HG02798 (cell line): ENCODE results near the gene LAMA3.

ENCODE experiments used
- ATAC-seq: cut with Tn5 transposase; IDR thresholded peaks from one replicate; pipeline ENCODE4 v1.9.1; 2021; ENCODE audit warnings: mild to moderate bottlenecking; ENCODE audit not compliant: unreplicated experiment, poor library complexity

Gene LAMA3

DNA sequence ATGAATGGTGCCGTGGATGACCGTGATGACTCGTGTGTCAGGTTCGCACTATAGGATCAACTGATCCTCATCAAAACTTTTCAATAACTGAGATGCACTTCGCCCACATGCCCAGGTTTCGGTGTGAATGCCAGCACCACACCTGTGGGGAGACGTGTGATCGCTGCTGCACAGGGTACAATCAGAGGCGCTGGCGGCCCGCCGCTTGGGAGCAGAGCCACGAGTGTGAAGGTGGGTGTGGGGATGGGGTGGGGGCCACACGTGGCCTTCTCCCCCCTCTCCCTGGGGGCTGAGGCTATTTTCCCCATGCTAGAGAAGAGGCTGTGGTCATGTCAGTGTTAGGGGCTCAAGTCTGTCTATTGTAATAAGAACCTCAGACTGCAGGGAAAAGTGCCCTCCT, 69.0 kb downstream of the LAMA3 start:
- no peak for ATAC-seq

GRCh38 chr18:23761941-23762340, 72.7 kb downstream of the LAMA3 start:
- ATAC-seq: no peak

GRCh38 chr18:23763343-23763742, 74.1 kb downstream of the LAMA3 start:
- no peak for ATAC-seq

- no peak for ATAC-seq
These were observed 76.7 kb downstream of the LAMA3 start for GRCh38 chr18:23765931-23766330.

DNA sequence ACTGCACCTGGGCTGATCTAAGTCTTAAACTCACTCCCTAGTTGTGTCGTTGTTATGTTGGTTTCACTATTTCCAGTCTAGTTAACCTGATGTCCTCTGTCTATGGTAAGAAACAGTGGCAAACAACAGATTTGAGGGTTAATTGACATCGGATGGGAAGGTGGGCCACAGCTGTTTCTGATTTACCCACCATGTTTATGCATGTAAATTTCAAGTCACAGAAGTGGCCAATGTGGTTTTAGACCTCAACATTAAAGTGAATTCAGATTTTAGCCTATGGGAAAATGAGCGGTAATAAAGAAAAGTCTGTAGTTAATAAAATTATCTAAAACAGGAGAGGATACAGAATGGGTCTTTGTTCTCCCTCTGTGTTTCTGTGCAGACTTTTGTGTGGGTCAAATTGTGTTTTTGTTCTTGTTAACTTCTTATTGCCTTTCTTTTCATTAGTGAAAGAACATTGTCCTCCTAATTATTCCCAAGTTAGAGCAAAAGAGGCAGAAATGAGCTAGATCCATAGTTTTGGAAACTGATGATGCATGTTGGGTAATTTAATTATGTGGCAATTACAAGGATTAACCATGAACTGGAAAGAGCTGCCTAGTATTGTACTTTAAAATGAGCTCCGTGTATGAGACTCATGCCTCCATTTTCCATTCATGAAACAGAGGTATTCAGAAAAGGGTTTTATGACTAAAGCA, 83.2 kb downstream of the LAMA3 start:
- ATAC-seq: no peak

DNA sequence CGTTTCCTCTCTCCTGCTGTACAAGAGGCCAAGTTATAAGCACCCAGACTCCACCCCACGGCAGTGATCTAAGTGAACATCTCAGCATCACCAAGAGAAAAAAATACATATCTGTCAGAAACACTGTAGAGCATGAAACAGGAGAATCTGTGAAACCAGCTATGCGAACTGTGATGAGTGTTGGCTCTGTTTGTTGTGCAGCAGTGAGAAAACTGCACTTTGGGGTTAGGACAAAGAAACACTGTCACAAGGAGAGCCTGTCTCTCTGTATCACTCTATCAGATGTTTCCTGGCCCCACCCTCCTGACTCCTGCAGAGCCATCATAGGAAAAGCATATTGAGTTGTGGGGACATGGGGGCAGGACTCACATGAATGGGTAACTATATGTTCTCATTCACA, 87.1 kb downstream of the LAMA3 start:
- ATAC-seq: no peak

DNA sequence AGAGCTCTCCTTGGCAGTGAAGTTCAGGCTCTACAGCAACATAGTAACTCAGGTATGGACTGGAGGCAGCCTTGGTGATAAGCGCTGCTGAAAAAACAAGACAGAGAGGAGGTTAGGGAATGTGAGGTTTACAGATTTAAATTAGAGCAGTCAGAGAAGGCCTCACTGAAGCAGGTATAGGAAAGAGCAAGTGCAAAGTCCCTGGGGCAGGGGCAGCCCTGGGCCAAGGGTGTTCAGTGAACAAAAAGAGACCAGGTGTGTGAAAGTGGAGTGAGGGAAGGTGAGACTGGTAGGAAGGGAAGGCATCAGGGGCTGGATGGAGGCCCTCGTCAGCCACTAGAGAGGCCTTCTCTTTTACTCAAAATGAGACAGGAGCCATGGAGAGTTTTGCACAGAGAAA, 89.6 kb downstream of the LAMA3 start:
- ATAC-seq: no peak

GRCh38 chr18:23779696-23780303, 90.5 kb downstream of the LAMA3 start:
- ATAC-seq: no peak

GRCh38 chr18:23784832-23785245, 95.6 kb downstream of the LAMA3 start:
- ATAC-seq: no peak

DNA sequence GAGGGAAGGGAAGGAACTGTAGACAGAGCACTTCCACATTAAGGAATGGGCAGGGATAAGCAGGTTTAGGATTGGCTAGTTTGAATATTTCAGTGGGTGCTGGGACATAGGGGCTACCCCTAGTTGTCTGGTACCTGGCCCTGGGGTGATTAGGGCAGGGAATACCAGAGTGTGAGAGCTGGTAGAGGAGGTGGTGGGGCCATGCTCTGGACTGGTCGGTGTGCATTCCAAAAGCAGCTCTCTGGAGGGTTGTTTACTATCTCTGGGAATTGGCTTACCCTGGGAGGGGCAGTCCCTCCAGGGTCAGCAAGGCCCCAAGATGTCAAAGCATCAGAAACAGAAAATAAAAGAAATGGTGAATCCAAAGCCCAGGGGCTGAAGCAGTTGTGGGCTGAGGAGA, 103.8 kb downstream of the LAMA3 start:
- no peak for ATAC-seq

GRCh38 chr18:23793985-23794867, 105.0 kb downstream of the LAMA3 start:
- ATAC-seq: no peak

- ATAC-seq: no peak
These were observed 109.0 kb downstream of the LAMA3 start for GRCh38 chr18:23798249-23798648.

GRCh38 chr18:23798824-23799223, 109.6 kb downstream of the LAMA3 start:
- no peak for ATAC-seq

- ATAC-seq: no peak
These were observed 110.3 kb downstream of the LAMA3 start for GRCh38 chr18:23799540-23799939.

DNA sequence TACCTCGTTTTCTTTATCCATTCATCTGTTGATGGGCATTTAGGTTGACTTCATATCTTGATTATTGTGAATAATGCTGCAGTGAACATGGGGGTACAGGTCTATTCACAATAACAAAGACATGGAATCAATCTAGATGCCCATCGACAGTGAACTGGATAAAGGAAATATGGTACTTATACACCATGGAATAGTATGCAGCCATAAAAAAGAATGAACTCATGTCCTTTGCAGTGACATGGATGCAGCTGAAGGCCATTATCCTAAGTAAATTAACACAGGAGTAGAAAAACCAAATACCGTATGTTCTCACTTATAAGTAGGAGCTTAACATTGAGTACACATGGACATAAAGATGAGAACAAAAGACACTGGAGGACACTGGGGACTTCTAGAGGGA, 111.6 kb downstream of the LAMA3 start:
- ATAC-seq: no peak

- no peak for ATAC-seq
These were observed 113.6 kb downstream of the LAMA3 start for GRCh38 chr18:23802817-23803216.

- no peak for ATAC-seq
These were observed 114.5 kb downstream of the LAMA3 start for GRCh38 chr18:23803755-23804154.

GRCh38 chr18:23805898-23806297, 116.6 kb downstream of the LAMA3 start:
- ATAC-seq: no peak

- no peak for ATAC-seq
These were observed 120.2 kb downstream of the LAMA3 start for GRCh38 chr18:23809415-23809814.

- no peak for ATAC-seq
These were observed 121.1 kb downstream of the LAMA3 start for GRCh38 chr18:23810396-23810795.

DNA sequence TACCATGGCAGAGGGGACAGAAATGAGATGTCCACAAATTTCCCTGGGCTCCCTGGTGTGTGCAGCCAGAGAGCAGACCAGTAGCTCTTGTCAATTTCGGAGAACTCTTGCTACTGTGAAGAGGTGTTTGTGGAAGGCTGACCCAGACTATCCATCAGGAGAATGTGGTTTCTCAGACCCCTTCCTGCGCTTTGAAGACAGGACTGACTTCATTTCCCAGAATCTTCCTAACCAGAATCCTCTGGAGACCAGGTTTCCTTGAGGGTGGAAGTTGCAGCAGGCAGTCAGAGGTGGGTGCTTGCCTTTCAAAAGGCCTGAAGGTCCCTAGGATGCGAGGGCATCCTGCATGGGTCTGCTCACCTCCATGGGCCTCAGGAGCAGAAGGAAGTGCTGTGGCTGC, 121.9 kb downstream of the LAMA3 start:
- no peak for ATAC-seq
